HG03460 (cell line): ENCODE results near the gene MRPL49.
"Not testable (repeated sequence)": the region's sequence is repeated elsewhere in the genome, so short reads cannot be mapped to it uniquely, and the experiment has no call there.

Source experiments
- ATAC-seq: cut with Tn5 transposase; IDR thresholded peaks from one replicate; pipeline ENCODE4 v1.9.1; 2021; ENCODE audit not compliant: unreplicated experiment

The MRPL49 gene

DNA sequence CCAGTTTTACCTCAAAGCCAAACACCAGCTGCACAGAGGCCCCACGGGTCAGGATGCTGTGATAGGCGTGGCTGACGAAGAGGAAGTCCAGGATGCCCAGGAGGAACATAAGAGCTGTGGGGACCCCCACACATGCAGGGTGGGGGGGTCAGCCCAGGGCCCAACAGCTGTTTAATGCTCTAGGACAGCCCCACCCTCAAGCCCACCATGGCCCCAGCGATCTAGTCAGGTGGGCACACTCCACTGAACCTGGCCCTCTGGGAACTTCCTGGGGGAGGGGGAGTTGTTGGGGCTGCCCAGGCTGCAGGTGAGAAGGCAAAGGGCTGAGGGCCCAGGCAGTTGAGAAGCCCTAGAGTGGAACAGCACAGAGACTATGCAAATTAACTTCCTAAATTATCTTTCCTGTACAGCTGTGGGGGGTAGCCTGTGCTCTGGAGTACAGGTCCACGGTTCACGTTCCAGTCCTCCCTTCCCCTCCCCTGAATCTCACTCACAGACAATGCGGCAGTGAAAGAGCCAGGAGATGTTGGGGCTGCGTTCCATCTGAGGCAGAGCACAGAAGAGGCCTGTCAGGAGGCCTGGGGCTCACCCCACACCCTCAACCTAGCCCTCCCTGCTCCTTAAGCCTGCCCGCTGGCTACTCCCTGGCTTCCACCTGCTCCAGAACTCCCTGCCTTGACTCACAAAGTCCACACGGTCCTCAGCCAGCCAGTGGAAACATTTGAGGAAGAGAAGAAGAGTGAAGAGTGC, 10.3 kb downstream of the MRPL49 start:
- no peak for ATAC-seq

DNA sequence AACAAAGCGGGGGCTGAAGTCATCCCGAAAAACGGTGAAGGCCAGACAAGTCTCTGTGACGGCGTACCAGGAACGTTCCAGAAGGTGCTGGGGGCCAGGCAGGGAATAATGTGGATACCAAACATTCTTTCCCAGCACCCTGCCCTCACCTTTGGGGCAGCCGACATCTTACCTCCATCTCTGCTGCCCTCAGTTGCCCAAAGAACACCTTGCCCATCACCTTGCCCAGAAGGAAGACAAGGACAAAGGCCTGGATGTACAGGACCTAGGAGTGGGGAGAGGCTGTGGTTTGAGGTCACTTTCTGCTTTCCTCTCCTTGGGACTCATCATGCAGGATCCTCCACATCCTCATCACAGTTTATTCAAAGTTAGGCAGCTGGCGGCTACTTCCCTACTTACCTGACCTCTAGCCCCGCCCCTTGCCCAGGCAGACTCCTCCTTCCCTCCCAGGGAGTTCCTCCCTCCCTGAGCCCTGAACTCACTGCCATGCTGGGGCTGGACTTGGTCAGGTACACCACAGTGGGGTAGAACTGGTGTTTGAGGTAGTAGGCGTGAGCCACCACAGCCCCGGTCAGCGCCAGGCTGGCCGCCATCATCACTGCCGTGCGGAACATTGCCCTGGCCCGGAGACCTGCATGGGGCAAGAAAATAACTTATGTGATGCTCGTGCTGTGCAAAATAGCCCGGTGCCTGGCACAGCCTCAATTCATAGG, 11.0 kb downstream of the MRPL49 start:
- no peak for ATAC-seq

DNA sequence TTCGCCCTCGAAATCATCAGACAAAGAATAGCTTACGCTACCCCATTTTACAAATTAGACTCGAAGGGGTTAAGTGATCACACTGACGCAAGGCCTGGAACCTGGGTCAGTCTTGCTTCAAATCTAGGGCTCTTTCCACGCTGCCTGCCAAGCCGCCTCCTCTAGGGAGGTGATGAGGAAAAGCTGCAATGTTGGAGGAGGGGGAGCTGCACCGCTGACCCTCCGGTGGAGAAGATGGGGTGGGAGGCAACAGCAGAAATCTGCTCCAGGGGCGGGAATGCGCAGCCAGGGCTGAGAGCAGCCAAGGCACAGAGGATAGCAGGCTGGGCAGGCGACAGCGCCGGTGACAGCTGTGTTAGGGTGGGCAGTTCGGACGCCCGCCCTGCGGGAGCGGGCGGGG, 11.6 kb downstream of the MRPL49 start:
- no peak for ATAC-seq

DNA sequence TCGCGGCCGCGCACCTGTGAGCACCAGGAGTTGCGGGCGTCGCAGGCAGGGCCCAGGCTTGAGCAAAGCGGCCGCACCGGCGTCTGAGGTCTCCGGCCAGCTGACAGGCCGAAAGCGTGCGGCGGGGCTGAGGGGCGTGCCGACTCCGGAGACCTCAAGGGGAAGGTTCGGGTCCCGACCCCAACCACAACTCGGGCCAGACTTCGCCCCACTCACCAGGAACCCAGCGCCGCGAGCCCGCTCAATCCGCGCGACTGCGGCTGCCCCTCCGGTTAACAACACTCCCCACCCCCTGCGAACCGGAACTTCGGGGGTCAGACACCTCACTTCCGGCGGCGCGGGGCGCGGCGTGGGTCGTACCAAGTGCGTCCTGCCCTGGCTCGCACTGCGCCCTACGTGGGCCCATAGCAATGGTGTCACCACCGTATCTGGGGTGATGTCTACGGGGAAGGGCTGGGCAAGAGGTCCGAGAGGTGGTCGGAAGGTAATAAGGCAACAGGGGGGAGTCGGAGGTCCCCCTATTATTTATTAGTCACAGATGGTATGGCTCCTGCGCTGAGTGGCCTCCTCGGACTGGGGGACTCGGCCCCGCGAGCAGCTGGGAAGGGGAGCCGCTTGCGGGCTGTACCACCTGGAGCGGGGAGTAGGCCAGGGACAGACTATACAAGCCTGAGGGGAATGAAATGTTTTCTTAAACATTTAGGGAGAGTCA, 12.3 kb downstream of the MRPL49 start, which contains the start of gene SYVN1:
Gene SYVN1, minus strand, starts transcription at position 280 of the 712 bp plus-strand sequence. CDS start 918 bp downstream, outside the sequence.
- ATAC-seq: peak; percentile 52

DNA sequence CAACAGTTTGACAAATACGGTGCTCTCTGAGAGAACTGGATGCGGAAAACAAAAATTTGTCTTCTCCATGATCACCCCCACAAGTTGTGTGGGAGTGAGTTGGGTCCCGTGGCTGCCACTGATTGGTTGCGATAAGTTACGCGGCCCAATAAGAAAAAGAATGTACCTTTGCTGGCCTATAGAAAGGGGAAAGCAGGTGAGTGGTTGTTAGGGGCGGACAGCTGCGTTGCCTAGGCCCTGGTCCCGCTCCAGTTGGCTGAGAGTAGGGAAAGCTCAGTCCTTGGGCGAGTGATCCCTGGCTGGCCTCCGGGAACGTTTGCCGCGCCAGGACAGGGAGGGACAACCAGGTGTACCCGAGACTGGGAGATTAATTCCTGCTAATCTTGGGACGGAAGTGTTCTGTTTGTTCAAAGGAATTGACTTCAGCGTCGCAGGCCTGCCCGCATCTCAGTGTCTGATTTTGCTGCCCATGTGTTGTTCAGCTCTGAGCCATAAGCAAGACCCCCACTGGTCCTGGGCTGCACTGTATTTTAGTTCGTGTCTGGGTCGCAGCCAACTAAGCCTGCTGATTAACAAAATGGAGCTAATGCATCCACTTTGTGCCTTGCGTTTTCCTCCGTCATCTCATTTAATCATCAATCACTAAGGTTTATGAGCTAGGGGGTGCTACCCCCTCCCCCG, 13.0 kb downstream of the MRPL49 start:
- peak; percentile 72 for ATAC-seq

DNA sequence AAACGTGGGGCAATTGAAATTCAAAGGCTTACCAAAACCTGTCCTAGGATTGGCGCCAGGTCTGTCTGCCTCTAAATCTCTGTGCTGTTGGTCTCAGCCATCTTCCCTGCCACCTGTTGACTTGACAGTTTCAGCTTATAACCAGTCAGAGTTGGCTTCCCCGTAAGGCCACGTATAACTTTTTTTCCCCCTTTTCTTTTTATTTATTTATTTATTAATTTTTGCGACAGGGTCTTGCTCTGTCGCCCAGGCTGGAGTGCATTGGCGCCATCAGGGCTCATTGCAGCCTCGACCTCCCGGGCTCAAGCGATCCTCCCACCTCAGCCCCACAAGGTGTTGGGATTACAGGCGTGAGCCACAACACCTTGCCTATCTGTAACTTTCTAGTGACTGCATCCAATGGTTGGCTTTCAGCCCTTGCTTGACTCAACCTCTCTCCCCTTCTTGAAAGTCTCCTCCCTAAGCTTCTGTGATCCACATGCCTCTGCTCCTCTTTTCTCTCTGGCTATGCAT, 13.6 kb downstream of the MRPL49 start:
- ATAC-seq: no peak

DNA sequence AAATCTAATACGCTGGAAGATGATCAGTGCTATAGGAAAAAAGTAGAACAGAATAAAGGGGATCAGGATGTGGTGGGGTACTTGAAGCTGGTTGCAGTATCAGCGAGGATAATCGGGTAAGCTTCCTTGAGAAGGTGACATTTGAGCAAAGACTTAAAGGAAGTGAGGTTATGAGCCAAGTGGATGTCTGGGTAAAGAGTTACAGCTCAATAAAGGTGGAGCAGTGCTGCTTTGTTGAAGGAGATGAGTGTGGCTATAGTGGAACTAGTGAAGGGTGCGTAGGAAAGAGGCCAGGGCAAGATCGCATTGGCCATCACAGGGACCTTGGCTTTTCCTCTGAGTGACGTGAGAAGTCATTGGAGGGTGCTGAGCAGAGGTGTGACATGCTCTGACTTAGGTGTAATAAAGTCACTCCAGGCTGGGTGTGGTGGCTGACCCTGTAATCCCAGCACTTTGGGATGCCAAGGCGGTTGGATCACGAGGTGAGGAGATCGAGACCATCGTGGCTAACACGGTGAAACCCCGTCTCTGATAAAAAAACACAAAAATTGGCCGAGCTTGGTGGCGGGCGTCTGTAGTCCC, 14.5 kb downstream of the MRPL49 start:
- no peak for ATAC-seq

DNA sequence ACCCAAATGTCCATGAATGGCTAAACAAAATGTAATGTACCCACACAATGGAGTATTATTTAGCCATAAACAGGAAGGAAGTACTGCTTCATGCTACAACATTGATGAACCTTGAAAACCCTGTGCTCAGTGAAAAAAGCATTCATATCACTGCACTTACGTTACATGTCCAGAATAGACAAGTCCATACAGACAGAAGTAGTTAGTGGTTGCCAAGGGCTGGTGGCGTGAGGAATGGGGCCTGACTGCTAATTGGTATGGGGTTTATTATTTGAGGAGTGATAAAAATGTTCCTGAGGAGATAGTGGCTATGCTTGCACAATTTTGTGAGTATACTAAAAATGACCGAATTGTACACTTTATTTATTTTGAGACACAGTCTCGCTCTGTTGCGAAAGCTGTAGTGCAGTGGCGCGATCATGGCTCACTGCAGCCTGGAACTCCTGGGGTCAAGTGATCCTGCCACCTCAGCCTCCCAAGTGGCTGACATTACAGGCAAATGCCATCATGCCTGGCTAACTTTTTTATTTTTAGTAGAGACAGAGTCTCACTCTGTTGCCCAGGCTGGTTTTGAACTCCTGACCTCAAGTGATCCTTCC, 19.9 kb downstream of the MRPL49 start:
- no peak for ATAC-seq

DNA sequence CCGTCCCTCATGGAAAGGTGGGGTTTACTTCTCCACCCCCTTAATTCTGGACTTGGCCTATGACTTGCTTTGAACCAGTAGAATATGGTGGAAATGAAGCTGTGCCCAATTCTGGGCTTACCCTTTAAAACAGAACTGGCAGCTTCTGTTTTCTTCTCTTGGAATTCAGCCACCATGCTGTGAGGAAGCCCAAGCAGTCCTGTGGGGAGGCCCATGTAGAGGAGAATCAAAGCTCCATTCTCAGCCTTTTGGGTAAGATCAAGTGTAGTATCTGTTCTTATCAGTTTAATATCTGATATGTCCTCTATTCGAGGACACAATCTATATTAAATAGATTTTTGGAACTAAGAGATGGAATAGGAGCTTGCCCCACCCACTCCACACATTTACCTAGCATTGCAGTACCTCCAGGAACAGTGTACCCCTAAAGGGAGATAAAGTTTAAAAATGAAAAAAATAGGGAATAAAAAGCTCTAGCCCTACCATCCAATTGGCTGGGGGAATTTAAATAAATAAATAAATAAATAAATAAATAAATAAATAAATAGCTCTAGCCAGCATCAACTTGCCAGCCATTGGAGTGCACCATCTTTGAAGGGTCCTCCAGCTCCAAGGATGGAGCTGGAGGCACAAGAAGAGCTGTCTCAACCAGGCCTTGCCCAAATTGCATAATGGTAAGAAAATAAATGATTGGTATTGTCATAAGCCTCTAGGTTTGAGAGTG, 25.4 kb downstream of the MRPL49 start:
- ATAC-seq: no peak

DNA sequence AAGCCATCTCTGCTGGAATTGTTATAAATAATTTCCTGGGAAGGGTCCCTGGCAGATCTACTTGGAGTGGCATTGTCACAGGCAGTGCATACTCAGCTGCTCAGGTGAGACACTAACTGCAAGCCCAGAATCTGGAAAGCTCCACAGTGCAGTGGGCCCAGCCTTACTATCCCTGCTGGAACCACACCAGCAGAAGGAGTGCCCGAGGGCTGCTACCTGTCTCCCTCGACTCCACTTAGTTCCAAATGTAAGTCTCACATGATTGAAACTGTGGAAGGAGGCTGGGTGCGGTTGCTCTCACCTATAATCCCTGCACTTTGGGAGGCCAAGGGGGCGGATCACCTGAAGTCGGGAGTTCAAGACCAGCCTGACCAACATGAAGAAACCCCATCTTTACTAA, 26.5 kb downstream of the MRPL49 start:
- ATAC-seq: no peak

DNA sequence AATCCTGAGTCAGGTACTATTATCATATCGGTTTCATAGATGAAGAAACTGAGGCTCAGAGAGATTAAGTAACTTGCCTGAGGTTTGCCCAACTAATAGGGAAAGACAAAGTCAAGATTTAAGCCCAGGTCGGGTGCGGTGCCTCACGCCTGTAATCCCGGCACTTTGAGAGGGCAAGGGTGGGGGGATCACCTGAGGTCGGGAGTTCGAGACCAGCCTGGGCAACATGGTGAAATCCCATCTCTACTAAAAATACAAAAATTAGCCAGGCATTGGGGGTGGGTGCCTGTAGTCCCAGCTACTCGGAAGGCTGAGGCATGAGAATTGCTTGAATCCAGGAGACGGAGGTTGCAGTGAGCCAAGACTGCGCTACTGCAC, 28.0 kb downstream of the MRPL49 start:
- ATAC-seq: not testable (repeated sequence)

DNA sequence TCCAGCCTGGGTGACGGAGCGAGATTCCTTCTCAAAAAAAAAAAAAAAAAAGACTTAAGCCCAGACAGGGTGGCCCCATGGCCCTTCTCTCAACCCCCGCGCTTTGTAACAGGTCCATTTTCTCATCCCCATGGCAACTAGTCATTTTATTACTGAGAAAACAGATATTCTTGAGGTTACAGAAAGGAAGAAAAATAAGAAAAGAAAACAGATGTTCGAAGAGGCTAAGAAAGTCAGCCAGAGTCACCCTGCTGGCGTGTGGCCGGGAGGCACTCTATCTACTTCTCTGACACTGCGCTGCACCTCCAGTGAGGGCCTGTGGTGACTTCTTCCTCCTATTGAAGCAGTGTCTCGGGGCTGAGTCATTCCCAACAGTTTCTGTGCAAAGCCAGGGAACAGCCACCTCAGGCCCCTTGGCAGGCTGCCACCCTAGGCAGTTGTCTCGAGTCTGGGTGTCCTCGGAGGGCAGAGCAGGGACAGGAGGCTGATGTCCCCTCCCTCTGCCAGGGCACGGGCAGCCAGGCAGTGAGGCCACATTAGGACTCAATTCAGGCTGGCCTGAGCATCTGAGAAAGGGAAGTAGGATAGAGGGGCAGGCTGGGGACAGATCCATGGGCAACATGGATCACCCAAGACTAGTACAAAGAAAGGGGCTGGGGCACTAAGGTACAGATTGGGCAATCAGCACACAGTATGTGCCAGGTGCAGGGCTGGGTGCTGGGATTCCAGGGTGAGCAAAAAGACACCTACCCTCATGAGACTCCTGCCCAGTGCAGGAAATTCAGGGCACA, 28.6 kb downstream of the MRPL49 start:
- no peak for ATAC-seq

DNA sequence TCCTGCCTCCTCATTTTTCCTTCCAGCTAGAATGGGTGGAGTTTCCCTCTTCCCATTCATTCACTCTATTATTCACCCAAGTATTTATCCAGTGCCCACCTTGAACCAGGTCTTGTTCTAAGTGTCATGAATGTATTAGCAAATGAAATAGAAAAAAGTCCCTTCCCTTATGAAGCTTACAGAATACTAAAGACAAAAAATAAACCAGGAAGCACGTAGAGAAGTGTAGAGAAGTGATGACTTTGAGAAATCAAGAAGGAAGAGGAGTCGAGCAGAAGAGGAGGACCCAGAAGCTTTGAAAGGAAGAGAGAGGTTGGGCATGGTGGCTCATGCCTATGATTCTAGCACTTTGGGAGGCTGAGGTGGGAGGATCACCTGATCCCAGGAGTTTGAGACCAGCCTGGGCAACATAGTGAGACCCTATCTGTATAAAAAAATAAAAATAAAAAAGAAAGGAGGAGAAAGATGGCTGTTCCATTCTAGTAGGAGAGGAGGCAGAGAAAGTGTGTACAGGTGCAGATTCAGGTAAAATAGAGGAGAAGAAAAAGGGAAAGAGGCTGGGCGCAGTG, 29.3 kb downstream of the MRPL49 start:
- ATAC-seq: no peak

DNA sequence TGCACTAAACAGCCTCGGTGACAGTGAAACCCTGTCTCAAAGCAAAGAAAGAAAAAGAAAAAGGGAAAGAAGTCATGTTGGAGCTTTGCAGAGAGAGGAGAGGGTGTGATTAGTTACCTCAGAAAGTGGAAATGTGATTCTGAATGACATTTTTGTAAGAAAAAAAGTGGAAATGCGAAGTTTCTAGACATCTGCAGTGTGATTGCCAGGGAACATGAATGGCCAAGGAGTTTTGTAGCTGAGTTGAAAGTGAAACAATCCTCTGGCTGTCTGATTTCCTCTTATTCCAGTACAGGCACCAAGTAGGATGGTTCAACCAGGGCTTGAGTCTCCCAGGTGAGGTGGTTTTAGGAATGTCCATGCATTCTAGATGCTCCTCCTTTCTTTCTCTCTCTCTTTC, 30.0 kb downstream of the MRPL49 start:
- ATAC-seq: no peak

DNA sequence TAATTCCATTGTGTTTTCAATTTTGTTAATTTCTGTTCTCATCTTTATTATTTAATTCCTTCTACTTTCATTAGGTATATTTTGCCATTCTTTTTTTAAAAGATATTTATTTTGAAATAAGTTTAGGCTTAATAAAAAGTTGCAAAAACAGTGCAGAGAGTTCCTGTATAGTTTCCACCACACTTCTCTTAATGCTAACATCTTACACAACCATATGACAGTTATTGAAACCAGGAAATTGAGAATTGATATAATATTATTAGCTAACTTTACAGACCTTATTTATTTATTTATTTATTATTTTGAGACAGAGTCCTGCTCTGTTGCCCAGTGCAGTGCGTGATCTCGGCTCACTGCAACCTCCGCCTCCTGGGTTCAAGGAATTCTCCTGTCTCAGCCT, 34.1 kb downstream of the MRPL49 start:
- ATAC-seq: no peak

DNA sequence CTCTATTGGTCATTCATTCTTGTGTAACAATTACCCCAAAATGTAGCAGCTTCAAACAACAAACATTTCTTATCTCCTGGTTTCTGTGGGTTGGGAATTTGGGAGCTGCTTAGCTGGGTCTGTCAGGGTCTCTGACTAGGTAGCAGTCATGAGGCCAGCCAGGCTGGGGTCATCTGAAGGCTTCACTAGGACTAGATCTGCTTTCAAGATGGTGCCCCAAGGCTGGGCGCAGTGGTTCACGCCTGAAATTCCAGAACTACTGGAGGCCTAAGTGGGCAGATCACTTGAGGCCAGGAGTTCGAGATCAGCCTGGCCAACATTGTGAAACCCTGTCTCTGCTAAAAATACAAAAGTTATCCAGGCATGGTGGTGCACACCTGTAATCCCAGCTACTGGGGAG, 34.8 kb downstream of the MRPL49 start:
- ATAC-seq: no peak

DNA sequence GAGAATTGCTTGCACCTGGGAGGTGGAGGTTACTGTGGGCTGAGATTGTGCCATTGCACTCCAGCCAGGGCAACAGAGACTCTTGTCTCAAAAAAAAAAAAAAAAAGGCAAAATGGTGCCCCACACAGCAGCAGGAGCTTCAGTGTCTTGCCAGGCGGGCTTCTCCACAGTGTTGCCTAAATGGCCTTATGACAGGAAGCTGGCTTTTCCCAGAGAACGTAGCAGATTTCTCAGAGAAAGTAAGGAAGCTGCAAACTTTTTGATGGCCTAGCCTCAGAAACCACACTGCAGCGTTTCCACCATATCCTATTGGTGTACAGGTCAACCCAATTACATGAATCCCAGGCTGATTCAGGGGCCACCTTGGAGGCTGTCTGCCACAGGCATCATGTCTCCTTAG, 35.2 kb downstream of the MRPL49 start:
- ATAC-seq: no peak

DNA sequence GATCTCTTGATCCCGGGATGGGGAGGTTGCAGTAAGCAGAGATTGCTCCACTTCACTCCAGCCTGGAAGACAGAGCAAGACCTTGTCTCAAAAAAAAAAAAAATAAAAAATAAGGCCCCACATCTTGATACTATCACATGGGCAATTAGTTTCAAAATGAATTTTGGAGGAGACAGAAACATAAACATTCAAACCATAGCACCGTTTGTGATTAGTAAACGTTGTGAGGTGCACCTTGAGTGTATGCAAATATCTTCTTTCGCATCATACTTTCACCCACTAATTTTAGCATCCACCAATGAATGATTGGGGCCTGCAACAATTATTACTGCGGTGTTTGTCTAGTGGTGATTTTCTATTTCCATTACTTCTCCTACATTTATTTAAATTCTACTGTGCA, 36.9 kb downstream of the MRPL49 start:
- no peak for ATAC-seq

DNA sequence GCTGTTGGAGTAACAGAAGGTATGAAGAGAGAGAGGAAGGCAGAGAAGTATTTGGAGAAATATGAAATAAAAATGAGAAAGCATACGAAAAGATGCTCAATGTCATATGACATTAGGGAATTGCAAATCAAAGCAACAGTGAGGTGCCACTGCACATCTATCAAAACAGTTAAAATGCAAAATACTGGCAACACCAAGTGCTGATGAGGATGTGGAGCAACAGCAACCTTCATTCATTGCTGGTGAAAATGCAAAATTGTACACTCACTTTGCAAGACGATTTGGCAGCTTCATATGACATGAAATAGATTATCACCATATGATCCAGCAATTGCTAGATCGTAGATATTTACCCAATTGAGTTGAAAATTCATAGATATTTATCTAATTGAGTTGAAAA, 38.5 kb downstream of the MRPL49 start:
- no peak for ATAC-seq
